ENCODE data around the gene TSPAN13.

TSPAN13 gene

DNA sequence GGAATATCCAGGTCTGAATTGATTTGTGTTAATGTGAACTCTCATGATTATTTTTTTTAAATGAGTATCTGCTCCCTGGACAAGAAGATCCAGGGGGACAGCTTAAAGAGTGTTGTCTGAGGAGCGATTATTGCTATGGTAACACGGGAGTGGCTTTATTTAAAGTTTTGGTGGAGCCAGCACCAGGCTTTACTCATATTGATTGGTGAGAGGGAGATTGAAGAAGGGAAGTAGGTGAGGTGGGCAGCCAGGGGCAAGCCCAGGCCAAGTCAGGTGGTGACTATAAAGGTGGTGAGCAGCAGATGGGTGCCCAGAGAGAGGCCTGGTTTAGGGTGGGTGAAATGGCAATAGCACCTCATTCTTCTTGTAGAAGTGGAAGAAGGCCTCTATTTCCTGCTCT, 61.4 kb downstream of the TSPAN13 start:
- DNase-seq (ENCODE audit: low spot score): no peak

DNA sequence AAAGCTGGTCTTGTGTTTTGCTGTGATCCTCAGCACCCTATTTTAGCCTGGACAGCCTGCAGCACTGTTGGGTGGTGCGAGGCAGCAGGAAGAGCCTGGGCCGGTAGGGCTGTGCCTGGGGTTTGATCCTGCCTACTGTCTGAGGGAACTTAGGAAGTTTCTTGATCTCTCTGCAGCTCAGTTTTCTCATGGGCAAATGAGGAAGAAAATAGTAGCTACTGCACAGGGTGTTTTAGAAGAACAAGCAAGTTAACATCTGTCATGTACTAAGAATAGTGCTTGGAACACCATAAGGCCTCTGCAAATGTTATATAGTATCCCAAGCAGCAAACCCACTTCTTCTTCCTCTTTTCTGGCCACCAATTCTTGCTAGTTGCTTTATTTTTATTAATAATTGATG, 63.3 kb downstream of the TSPAN13 start:
- no peak for DNase-seq (ENCODE audit: low spot score)

DNA sequence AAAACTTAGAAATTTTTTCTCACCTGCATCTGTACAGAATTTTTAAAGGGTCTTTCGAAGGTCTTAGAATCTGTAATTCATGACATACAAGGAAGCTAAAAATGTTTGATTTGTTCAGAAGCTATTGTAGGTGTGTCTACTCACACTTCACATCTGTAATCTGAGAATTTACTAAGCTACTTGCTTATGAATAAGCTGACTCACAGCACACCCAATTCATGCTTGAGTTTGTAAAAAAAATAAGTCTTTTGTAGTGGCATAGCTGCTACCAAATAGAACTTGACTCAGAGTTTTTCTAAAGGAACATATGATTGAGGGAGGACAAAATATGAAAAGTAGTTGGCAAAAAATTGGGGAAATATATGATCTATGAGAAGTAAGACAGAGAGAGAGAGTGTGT, 64.0 kb downstream of the TSPAN13 start:
- no peak for DNase-seq (ENCODE audit: low spot score)

DNA sequence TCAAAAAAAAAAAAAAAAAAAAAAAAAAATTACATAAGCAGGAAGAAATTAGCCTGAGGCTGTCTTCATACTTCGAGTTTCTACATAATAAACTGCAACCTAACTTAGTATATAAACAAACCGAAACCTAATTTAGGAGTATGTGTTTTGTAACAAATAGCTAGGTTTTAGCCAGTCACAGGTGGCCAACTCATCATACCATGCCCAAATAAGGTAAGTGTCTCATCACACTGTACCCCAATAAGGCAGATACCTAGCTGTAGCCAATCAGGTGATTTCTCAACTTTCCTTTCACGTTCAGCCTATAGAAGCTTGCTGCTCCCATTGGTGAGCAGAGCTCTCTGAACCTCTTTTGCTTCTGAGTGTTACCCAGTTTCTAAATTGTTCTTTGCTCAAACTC, 65.2 kb downstream of the TSPAN13 start:
- DNase-seq (ENCODE audit: low spot score): no peak

DNA sequence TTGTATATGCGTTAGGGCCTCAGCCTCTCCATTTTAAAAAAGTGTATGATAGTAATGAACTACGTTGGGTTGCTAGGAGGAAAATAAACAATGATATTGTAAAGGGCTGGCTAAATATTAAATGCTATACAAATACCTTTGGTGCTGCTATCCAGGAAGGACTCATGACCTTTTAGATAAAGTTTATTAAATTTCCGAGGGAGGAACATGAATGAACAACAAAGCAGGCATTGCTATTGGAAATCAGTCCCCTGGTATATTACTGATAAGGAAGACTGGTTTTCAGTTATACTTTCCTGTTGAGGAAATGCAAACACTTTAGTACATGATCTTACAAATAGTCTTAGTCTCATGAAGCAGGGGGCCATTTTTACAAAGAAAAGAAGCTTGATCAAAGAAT, 68.5 kb downstream of the TSPAN13 start:
- no peak for DNase-seq (ENCODE audit: low spot score)

DNA sequence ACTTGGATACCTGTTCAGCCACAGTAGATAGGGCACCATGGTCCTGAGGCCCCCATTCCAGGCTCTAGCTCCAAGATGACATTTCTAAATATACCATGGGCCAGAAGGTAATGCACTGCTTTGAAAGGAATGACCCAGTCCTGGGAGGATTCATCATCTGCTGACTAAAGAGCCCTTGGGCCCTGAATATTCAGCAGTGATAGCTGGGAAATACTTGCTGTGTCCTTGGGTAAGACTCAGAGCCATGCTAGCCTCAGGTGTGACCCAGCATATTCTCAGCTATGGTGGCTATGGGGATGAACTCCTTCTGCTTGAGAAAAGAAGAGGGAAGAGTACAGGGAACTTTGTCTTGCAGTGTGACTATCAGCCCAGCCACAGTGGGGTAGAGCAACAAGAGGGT, 72.5 kb downstream of the TSPAN13 start:
- no peak for DNase-seq (ENCODE audit: low spot score)

DNA sequence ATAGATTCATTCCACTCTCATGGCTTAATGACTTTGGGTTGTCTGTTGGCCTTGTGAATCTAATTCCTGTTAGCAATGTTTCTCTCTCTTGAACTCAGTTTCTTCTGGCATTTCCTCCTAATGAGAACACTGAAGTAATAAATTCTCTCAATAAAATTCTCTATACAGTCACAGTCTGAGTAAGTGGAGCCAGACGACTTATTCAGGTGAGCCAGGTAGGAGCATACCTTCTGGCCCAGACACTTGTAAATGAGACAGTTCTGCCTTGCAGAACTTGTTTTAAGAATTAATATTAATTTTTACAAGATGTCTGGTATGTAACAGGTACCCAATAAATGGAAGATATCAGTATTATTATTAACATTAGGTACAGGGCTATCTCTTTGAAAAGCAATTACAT, 79.8 kb downstream of the TSPAN13 start:
- DNase-seq (ENCODE audit: low spot score): no peak

Measured in AG08396 (cell line).